ENCODE results near the gene KRTAP5-5.

The KRTAP5-5 gene

DNA sequence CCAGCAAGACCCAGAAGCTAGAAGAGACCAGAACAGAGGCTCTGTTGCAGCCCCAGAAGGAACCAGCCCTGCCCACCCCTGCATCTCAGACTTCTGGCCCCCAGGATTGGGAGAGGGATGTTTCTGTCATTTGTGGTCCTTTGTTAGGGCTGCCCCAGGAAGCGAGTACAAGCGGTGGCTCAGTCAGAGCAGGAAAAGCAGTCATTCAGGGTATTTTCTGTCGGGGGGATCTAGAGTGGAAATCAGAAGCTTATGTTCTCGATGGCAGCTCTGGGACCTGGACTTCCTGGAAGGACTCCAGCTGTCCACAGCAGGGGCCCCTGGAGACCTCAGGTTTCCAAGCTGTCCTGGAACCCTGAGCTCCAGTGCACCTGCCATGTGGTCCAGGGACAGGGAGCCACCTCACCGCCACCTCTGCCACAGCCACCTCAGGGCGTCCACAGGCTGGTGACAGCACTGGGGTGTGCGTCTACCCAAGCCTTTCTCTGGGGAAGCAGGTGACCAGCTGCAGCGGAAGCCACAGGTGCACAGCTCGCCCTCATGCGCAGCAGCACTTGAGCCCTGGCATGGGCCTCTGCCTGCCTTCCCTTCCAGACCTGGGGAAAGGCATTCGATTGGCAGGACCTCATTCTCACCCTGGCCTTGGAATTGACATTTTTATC lies 2.6 kb downstream of the KRTAP5-5 start:
- Histone ChIP-seq H3K9me3 (ENCODE audit: control insufficient read depth in 2 of 2, low read length in 2 of 2) (no peaks in the 10 kb centered on the region), H3K27ac (ENCODE audit: low read length) (no peak overlapping the region), H3K4me1 (ENCODE audit: control insufficient read depth, insufficient read depth, low read length) (no peaks in the 10 kb centered on the region), H3K9ac (ENCODE audit: low read length in 2 of 2) (no peak overlapping the region), H3K27me3 (ENCODE audit: control insufficient read depth in 1 of 2, insufficient read depth in 2 of 2, low read length in 2 of 2) (peaks cover 23 to 33% of the 10 kb centered on the region in 2 donors), H3K36me3 (ENCODE audit: control insufficient read depth in 2 of 2, insufficient read depth in 2 of 2, low read length in 2 of 2) (no peaks in the 10 kb centered on the region), H3K4me3 (ENCODE audit: low read length in 2 of 2) (no peak overlapping the region)

GRCh38 chr11:1633864-1634263 lies 4.3 kb downstream of the KRTAP5-5 start:
- H3K9ac ChIP-seq (ENCODE audit: low read length in 2 of 2), result no peak overlapping the region
- no peaks in the 10 kb centered on the region for H3K4me1 ChIP-seq (ENCODE audit: control insufficient read depth, insufficient read depth, low read length)
- H3K27me3 ChIP-seq (ENCODE audit: control insufficient read depth in 1 of 2, insufficient read depth in 2 of 2, low read length in 2 of 2), result peaks cover 17 to 28% of the 10 kb centered on the region in 2 donors
- no peaks in the 10 kb centered on the region for H3K36me3 ChIP-seq (ENCODE audit: control insufficient read depth in 2 of 2, insufficient read depth in 2 of 2, low read length in 2 of 2)
- H3K9me3 ChIP-seq (ENCODE audit: control insufficient read depth in 2 of 2, low read length in 2 of 2), result no peaks in the 10 kb centered on the region
- H3K27ac ChIP-seq (ENCODE audit: low read length), result no peak overlapping the region
- H3K4me3 ChIP-seq (ENCODE audit: low read length in 2 of 2), result no peak overlapping the region

DNA sequence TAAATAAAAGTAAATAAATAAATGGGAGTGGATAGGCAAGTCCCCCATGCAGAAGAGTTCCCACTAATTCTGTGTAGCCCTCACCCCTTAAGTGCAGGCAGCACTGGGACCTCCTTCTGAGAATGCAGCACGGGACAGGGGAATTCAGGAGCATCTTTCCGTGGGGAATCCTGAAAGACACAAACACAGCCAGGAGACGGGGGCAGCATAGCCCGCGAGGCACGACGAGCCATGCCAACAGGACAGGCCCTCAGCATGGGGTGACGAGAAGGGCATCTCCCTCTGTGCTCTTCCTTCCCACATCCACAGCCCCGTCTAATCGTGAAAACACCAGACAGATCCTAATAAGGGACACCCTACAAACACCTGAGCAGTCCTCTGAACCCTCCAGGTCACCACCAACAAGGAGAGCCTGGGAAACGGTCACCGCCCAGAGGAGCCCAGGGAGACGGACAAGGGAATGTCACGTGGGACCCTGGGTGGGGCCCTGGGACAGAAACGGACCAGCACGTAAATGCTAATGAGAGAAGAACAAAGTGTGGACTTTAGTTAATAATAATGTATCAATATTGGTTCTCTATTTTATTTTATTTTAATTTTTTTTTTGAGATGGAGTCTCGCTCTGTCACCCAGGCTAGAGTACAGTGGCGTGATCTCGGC lies 6.8 kb downstream of the KRTAP5-5 start:
- no peak overlapping the region for H3K9ac ChIP-seq (ENCODE audit: low read length in 2 of 2)
- no peaks in the 10 kb centered on the region for H3K36me3 ChIP-seq (ENCODE audit: control insufficient read depth in 2 of 2, insufficient read depth in 2 of 2, low read length in 2 of 2)
- H3K9me3 ChIP-seq (ENCODE audit: control insufficient read depth in 2 of 2, low read length in 2 of 2), result no peaks in the 10 kb centered on the region
- H3K4me3 ChIP-seq (ENCODE audit: low read length in 2 of 2), result no peak overlapping the region
- peaks cover 14 to 29% of the 10 kb centered on the region in 2 donors for H3K27me3 ChIP-seq (ENCODE audit: control insufficient read depth in 1 of 2, insufficient read depth in 2 of 2, low read length in 2 of 2)
- H3K27ac ChIP-seq (ENCODE audit: low read length), result no peak overlapping the region
- no peaks in the 10 kb centered on the region for H3K4me1 ChIP-seq (ENCODE audit: control insufficient read depth, insufficient read depth, low read length)

GRCh38 chr11:1637628-1638027 lies 8.1 kb downstream of the KRTAP5-5 start:
- H3K9ac ChIP-seq (ENCODE audit: low read length in 2 of 2), result no peak overlapping the region
- no peak overlapping the region for H3K4me3 ChIP-seq (ENCODE audit: low read length in 2 of 2)
- no peaks in the 10 kb centered on the region for H3K9me3 ChIP-seq (ENCODE audit: control insufficient read depth in 2 of 2, low read length in 2 of 2)
- H3K4me1 ChIP-seq (ENCODE audit: control insufficient read depth, insufficient read depth, low read length), result no peaks in the 10 kb centered on the region
- peaks cover 11 to 22% of the 10 kb centered on the region in 2 donors for H3K27me3 ChIP-seq (ENCODE audit: control insufficient read depth in 1 of 2, insufficient read depth in 2 of 2, low read length in 2 of 2)
- no peak overlapping the region for H3K27ac ChIP-seq (ENCODE audit: low read length)
- no peaks in the 10 kb centered on the region for H3K36me3 ChIP-seq (ENCODE audit: control insufficient read depth in 2 of 2, insufficient read depth in 2 of 2, low read length in 2 of 2)

DNA sequence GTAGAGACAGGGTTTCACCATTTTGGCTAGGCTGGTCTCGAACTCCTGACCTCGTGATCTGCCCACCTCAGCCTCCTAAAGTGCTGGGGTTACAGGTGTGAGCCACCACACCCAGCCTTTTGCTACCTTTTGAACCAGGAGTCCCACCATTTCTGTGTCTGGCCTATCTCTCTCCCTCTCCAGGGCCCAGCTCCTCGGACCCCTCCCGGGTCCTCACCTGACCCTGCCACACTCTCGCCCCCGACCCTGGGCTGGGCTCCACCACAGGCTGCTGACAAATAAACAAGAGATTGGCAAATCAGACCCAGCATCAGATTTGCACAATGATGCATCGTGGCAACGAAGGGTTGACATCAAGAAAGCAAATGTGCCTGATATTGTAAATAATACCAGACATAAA lies 8.8 kb downstream of the KRTAP5-5 start:
- Histone ChIP-seq H3K4me3 (ENCODE audit: low read length in 2 of 2) (no peak overlapping the region), H3K9me3 (ENCODE audit: control insufficient read depth in 2 of 2, low read length in 2 of 2) (no peaks in the 10 kb centered on the region), H3K27ac (ENCODE audit: low read length) (no peak overlapping the region), H3K36me3 (ENCODE audit: control insufficient read depth in 2 of 2, insufficient read depth in 2 of 2, low read length in 2 of 2) (no peaks in the 10 kb centered on the region), H3K27me3 (ENCODE audit: control insufficient read depth in 1 of 2, insufficient read depth in 2 of 2, low read length in 2 of 2) (peaks cover 14 to 21% of the 10 kb centered on the region in 2 donors), H3K9ac (ENCODE audit: low read length in 2 of 2) (no peak overlapping the region), H3K4me1 (ENCODE audit: control insufficient read depth, insufficient read depth, low read length) (no peaks in the 10 kb centered on the region)

- H3K9me3 ChIP-seq (ENCODE audit: control insufficient read depth in 2 of 2, low read length in 2 of 2), result no peaks in the 10 kb centered on the region
- H3K4me1 ChIP-seq (ENCODE audit: control insufficient read depth, insufficient read depth, low read length), result no peaks in the 10 kb centered on the region
- H3K27ac ChIP-seq (ENCODE audit: low read length), result no peak overlapping the region
- no peaks in the 10 kb centered on the region for H3K36me3 ChIP-seq (ENCODE audit: control insufficient read depth in 2 of 2, insufficient read depth in 2 of 2, low read length in 2 of 2)
- no peak overlapping the region for H3K4me3 ChIP-seq (ENCODE audit: low read length in 2 of 2)
- peaks cover 14 to 16% of the 10 kb centered on the region in 2 donors for H3K27me3 ChIP-seq (ENCODE audit: control insufficient read depth in 1 of 2, insufficient read depth in 2 of 2, low read length in 2 of 2)
- no peak overlapping the region for H3K9ac ChIP-seq (ENCODE audit: low read length in 2 of 2)
Measured at GRCh38 chr11:1639102-1639620, 9.6 kb downstream of the KRTAP5-5 start.

DNA sequence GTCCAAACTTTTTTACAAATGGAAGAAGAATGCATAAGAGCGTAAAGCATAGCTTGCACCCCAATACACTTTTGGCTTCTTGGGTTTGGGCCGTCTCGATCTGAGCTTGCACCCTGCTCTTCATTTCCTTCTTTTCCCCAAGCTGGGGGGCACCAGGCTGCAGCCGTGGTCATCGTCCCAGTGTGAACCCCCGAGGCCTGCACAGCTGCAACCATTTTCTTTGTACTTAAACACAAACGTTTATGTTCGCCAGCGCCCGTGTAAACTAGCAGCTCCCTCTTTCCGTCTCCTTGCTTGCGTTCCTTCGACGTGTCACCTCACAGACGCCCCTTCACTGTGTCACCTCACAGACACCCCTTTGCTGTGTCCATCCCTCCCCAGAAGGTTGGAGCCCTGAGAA lies 10.1 kb downstream of the KRTAP5-5 start:
- no peak overlapping the region for H3K27ac ChIP-seq (ENCODE audit: low read length)
- H3K9ac ChIP-seq (ENCODE audit: low read length in 2 of 2), result no peak overlapping the region

GRCh38 chr11:1640076-1640946 lies 10.7 kb downstream of the KRTAP5-5 start:
- no peaks in the 10 kb centered on the region for H3K36me3 ChIP-seq (ENCODE audit: control insufficient read depth in 2 of 2, insufficient read depth in 2 of 2, low read length in 2 of 2)
- no peak overlapping the region for H3K9ac ChIP-seq (ENCODE audit: low read length in 2 of 2)
- H3K4me1 ChIP-seq (ENCODE audit: control insufficient read depth, insufficient read depth, low read length), result no peaks in the 10 kb centered on the region
- H3K27me3 ChIP-seq (ENCODE audit: control insufficient read depth in 1 of 2, insufficient read depth in 2 of 2, low read length in 2 of 2), result peaks cover 14 to 16% of the 10 kb centered on the region in 2 donors
- H3K27ac ChIP-seq (ENCODE audit: low read length), result no peak overlapping the region
- H3K9me3 ChIP-seq (ENCODE audit: control insufficient read depth in 2 of 2, low read length in 2 of 2), result no peaks in the 10 kb centered on the region
- no peak overlapping the region for H3K4me3 ChIP-seq (ENCODE audit: low read length in 2 of 2)

More for the DNA sequence above, 10.1 kb downstream of the KRTAP5-5 start:
- Histone ChIP-seq H3K4me3 (ENCODE audit: low read length in 2 of 2) (no peak overlapping the region), H3K9me3 (ENCODE audit: control insufficient read depth in 2 of 2, low read length in 2 of 2) (no peaks in the 10 kb centered on the region), H3K4me1 (ENCODE audit: control insufficient read depth, insufficient read depth, low read length) (no peaks in the 10 kb centered on the region), H3K36me3 (ENCODE audit: control insufficient read depth in 2 of 2, insufficient read depth in 2 of 2, low read length in 2 of 2) (no peaks in the 10 kb centered on the region), H3K27me3 (ENCODE audit: control insufficient read depth in 1 of 2, insufficient read depth in 2 of 2, low read length in 2 of 2) (peaks cover 14 to 16% of the 10 kb centered on the region in 2 donors)

DNA sequence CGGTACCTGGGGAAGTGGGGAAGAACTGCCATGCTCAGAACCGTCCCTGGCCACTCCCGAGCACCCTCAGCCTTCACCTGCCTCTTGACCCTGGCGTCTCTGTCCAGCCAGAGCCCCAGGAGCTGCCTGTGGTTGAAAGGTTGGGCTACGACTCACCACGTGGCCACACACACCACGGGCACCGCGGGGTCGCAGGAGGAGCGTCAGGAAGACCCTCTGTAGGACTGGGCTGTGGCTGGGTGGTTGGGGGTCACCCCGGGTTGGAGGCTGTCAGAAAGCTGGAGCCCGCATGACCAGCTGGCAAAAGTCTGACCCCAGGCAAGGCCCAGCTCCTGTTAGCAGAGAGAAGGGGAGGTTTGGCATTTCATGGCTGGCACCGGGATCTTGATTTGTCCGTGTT lies 11.5 kb downstream of the KRTAP5-5 start:
- no peak overlapping the region for H3K27ac ChIP-seq (ENCODE audit: low read length)
- H3K4me1 ChIP-seq (ENCODE audit: control insufficient read depth, insufficient read depth, low read length), result no peaks in the 10 kb centered on the region
- peaks cover 14 to 18% of the 10 kb centered on the region in 2 donors for H3K27me3 ChIP-seq (ENCODE audit: control insufficient read depth in 1 of 2, insufficient read depth in 2 of 2, low read length in 2 of 2)
- H3K9me3 ChIP-seq (ENCODE audit: control insufficient read depth in 2 of 2, low read length in 2 of 2), result no peaks in the 10 kb centered on the region
- no peak overlapping the region for H3K4me3 ChIP-seq (ENCODE audit: low read length in 2 of 2)
- H3K9ac ChIP-seq (ENCODE audit: low read length in 2 of 2), result no peak overlapping the region
- H3K36me3 ChIP-seq (ENCODE audit: control insufficient read depth in 2 of 2, insufficient read depth in 2 of 2, low read length in 2 of 2), result no peaks in the 10 kb centered on the region

DNA sequence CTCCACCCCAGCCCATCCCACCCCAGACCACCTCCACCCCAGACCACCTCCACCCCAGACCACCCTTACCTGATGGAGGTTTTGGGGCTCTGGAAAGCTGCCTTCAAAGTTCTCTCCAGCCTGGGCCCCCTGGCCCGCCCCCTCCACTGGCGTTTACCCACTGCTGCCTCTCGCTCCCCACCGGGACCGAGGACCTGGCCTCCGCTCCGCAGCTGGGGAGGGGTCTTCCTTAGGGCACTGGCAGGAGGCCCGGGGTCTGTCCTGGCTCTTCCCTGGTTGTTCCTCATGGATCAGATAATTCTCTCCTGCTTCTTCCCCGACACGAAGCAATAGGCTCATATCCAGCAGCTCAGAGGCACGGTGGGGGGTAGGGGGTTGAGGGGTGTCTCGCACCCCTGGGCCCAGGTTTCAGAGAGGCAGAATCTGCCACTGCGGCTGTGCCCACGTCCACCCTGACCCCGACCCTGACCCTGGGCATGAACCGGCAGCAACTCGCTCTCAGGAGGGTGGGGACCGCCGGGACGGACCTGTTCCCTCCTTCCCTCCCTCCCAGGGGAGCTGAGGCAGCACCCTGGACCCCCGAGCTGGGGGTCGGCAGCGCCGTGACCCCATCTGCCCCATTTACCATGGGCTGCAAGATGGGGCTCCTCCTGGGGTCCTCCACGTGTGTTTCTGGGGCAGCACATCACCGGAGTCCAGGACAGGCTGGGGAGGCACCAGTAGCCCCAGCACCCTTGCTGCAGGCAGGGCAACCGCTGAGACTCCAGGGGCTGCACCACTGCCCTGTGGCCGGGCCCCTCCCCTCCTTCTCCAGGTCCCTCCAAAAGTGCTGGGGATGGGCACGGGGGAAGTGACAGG lies 12.9 kb downstream of the KRTAP5-5 start:
- no peaks in the 10 kb centered on the region for H3K9me3 ChIP-seq (ENCODE audit: control insufficient read depth in 2 of 2, low read length in 2 of 2)
- peaks cover 12 to 16% of the 10 kb centered on the region in 2 donors for H3K27me3 ChIP-seq (ENCODE audit: control insufficient read depth in 1 of 2, insufficient read depth in 2 of 2, low read length in 2 of 2)
- no peak overlapping the region for H3K4me3 ChIP-seq (ENCODE audit: low read length in 2 of 2)
- H3K9ac ChIP-seq (ENCODE audit: low read length in 2 of 2), result no peak overlapping the region
- no peaks in the 10 kb centered on the region for H3K4me1 ChIP-seq (ENCODE audit: control insufficient read depth, insufficient read depth, low read length)
- no peaks in the 10 kb centered on the region for H3K36me3 ChIP-seq (ENCODE audit: control insufficient read depth in 2 of 2, insufficient read depth in 2 of 2, low read length in 2 of 2)
- H3K27ac ChIP-seq (ENCODE audit: low read length), result no peak overlapping the region

All from stomach smooth muscle (tissue), 2 donors.